ENCODE measurements around the gene SLC2A9.

- TF ChIP-seq SUZ12 (IDR thresholded peaks at IDR 0.05; ENCODE audit: low read length) (no peak), EP300 (IDR thresholded peaks at IDR 0.05; ENCODE audit: borderline replicate concordance in 1 of 2, low read depth in 2 of 2, low read length in 2 of 2) (no peak)
Observed at GRCh38 chr4:9916346-9916745, 105.0 kb downstream of the SLC2A9 start.
